ELF-1 (cell line): ENCODE measurements around the gene GPR61.

Experiments used
- DNase-seq: peaks from one replicate; pipeline ENCODE4 v3.0.0-alpha.2; 2016; ENCODE audit warnings: low read depth, low spot score

The GPR61 gene

DNA sequence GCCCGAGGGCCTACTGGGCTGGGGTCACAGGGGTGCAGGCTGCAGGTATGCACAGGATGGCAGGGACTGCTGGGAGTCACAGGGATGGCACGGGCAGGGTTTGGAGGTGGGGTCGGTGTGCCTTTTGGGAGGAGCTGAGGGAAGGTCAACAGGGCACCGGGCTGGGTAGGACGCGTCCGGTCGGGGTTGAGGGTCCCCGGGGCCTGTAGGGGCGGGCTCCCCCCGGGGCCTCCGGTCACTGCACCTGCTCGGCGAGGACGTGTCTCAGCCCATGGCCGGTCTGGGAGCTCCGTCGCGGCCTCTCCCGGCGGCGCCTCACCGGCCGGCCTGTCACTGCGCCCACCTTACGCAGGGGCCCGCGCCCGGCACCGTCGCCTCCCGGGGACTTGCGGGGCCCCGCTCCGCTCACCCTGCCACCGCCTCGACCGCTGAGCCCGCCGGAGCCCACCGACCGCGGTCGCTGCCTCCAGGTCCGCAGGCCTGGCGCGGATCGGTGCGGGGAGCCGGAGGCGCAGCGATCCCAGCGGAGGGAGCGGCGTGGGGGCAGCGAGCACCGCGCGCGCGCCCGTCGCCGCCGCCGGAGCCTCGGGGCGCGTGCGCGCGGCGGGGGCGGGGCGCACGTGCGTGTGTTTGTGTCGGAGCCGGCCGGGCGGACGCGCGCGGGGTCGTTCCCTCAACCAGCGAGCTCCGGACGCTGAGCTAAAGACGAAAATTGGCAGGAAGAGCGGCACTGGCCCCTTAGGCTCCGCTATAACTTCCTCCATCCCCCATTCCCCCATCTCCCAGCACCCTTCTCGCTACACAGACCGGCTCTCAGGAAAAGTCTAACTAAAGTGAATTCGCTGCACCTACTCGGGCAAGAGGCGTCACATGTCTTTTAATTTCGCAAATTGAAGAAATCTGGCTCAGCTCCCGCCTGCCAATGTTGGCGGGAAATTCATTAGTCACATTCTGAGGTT lies 30.2 kb upstream of the GPR61 start, which contains the start of gene AMIGO1:
Gene AMIGO1 (minus strand): TSS at position 552 of the 959 bp plus-strand sequence. CDS start 815 bp downstream, outside the sequence.
- peak; percentile 57 for DNase-seq

DNA sequence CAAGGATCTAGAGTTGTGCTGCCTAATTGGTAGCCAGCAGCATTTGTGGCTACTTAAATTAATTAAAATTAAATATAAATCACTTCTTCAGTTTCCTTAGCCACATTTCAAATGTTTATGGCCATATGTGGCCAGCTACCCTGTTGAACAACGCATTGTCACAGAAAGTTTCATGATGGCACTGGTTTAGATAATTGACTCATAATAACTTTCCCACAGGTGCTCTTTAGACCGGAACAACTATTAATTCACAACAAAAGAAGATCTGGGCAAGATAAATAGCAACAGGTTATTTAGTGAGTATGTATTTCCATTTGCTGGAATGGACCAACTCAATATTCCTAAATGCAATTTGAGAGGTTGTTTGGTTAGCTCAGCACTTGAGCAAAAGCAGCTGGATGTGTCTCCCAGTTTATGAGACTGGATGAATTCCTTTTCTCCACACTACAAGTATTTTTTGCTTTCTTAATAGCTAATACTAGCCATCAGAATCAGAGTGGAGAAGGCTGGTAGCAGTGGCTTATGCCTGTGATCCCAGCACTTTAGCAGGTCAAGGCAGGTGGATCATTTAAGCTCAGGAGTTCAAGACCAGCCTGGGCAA lies 26.5 kb upstream of the GPR61 start:
- no peak for DNase-seq

DNA sequence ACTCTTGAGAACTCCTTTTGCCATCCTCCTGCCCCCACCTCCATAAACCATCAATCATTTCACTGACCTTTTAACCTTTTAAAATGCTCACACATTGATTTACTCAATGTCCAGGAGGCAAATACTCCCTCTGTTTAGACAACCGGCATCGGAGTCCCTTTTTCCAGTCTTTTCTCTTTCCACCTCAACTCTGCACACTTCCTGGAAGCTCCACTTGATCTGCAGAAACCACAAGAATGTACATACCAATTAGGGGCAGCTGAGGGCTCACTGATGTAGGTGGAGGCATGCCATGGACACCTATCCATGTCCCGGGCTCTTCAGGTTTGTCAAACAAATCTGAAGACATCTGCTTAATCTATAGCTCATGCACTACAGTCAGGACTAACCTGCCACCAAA lies 24.8 kb upstream of the GPR61 start:
- DNase-seq = no peak

DNA sequence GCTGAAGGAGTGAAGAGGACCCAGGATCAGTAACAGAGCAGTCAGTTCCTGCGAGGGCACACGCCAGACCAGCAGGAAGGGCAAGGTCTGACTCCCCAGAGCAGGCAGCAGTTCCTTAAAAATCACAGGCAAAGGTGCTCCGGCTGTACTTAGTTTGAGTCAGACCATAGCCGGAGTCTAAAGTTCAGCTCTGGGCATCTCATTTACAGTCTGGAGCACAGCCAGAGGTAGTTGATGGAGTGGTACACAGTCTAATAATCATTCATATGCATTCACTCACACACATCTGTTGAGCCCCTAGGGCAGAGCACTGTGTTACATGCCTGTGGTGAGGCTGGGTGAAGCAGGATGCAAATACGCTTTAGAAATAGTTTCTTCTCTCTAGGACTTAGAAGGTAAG lies 22.8 kb upstream of the GPR61 start:
- DNase-seq = no peak

DNA sequence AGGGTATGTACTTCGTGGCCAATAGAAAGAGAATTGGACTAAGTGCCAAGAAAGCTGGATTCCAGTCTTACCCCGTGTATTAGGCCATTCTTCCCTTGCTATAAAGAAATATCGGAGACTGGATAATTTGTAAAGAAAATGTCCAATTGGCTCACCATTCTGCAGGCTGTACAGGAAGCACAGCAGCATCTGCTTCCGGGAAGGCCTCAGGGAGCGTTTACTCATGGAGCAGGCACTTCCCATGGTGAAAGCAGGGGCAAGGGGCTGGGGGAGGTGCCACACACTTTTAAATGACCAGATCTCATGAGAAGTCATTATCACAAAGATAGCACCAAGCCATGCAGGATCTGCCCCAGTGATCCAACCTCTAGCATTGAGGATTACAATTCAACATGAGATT lies 22.3 kb upstream of the GPR61 start:
- no peak for DNase-seq

DNA sequence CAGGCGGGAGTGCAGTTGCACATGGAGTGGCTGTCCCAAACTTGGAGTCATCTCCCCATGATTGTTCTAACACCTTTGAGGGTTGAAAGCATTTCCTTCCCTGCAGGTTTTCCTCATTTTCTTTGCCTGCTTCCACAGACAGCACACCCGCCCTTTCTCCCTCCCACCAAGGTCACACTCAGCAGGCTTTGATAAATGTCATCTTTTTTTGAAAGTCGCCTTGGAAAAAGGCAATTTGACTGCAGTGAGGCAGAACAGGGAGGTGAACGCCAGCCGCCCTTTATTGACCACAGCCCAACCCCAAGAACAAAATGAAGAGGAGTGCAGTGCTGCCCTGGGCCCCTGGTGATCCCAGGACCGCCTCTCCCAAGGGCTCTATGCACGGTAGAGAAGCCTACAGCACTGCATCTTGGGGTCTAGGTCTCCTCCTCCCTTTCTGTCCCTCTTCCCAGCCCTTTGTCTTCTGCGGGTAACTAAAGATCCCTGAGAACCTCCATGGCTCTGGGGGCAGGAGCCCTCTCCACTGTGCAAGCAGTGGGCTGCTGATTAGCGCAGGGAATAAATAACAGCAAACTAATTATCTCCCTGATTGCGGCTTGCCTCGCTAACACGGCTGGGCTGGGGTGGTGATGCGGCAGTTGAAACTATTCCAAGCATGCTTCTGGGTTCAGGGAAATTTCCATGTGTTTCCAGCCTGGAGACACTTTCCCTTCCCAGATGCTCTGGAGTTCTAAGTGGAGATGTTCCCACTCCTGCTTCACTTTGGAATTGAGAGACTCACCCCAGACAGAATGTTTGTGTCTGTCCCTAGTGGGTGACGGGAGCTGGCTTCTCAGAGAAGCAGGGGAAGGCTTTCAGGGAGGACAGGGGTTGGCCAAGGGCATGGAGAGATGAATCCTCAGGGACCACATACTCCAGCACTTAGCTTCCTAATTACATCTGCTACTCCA lies 18.4 kb upstream of the GPR61 start:
- DNase-seq = no peak

DNA sequence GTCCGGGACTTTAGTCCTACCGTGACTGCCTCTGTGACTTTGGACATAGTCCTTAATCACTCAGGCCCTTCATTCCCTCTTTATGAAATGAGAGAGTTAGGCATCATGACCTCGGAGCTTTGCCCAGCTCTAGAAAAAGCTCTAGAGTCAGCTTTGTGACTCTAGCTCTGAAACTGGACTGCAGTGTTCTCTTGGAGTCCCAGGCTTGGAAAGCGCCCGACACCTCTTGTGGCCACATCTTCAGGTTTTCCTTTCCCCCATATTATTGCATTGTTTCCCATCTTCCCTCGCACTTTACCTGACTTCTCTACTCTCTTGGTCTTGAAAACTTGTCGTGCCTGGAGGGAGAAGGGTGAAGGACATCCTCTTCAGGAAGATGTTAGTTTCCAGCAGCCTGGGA lies 17.6 kb upstream of the GPR61 start:
- no peak for DNase-seq

DNA sequence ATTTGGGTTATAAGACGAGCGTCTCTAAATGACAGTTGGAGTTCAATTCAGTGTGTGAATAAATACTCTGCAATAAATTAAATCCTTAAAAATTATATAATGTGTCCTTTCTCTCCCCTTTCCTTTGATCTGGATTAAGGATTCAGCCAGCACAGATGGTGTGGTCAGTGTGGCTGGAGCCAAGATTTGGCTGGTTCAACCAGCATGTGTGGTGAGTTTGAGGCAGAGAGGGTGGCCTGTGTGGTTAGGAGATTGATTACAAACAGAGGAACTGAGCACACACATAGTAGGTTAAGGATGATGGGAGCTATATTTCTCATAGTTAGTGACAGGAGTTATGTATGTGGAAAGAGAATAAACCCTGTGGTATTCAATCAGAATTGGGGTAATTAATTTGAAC lies 16.0 kb upstream of the GPR61 start:
- no peak for DNase-seq

DNA sequence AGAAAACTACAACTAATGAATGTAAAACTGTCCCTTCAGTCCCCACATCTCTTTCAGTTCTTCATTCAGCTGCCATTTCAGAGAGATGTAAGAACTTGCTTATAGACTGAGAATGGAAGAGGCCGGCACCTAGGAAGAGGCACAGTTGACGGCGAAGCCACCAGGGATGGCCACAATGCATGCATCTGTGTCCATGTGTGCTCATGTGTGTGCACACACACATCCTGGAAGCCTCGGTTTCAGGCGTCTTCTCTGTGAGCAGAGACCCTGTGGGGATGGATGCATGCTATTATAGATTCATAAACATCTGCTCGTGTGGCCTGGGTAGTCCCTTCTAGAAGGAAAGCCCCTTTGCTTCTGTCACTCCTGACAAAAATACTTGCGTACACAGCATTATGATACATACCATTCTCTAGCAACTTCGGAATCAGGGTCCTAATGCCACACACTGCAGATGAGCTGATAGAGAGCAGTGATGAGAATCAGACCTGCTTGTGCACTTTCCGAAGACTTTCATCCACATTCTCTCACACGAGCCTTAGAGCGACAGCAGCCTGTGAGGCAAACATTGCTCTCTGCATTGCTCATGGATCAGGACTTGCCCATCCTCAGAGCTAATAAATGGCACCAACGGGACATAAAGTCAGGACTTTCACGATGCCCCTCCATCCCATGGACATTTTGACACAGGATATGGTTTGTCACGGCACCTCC lies 12.4 kb upstream of the GPR61 start:
- no peak for DNase-seq

DNA sequence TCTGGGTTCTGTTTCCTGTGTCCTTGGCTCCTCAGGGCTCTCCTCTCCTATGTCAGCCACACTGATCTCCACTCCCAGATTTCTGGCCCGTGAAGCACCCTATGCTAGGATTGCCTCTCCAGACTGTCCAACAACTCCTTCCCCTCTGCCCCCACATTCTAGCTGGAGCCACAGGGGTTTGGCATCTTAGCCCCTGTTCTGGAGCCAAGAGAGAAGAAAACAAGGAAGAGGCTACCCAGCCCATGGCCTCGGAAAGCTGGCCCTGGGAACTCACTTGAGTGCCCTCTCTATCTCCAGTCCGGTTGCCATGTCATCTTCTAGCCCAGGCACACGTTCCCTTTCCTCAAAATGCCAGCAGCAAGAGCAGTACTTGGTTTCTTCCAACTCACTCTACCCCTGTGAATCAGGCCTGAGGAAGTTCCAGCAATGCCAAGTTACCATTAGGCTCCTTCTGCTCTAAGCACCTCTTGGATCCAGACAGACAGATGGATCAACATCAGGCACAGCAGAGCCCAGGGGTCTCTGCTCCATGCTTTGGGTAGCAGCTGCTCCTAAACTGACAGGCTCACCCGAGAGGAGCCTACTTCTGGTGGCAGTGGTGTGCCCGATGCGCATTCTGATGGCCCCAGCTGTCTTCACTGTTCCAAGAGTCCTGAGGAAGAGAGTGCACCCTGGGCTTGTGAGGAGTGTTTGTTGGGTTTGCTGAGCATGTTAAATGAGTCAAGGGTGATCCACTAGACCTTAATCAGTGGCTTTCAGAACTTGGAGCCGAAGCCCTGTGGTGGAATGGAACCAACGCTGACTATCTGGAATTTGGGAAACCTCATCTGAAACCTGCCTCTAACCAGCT lies 11.6 kb upstream of the GPR61 start:
- DNase-seq = no peak

DNA sequence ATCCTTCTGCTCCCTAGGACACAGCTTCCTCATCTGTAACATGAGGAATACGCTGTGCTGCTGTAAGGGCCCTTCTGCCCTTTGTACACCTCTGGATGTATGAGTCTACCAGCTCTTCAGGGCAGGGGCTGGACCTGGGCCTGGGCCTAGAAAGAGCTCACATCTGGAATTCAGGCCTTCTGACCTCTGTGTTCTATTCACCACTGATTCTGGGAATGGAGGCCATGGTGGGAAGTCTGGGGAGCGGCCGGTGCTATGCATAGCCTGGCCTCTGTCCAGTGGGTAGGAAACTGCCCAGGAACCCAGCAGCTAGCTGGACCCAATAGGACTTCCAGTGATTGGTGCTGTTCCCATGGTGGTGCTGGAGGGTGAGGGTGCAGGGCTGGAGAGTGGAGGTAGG lies 11.0 kb upstream of the GPR61 start:
- no peak for DNase-seq

DNA sequence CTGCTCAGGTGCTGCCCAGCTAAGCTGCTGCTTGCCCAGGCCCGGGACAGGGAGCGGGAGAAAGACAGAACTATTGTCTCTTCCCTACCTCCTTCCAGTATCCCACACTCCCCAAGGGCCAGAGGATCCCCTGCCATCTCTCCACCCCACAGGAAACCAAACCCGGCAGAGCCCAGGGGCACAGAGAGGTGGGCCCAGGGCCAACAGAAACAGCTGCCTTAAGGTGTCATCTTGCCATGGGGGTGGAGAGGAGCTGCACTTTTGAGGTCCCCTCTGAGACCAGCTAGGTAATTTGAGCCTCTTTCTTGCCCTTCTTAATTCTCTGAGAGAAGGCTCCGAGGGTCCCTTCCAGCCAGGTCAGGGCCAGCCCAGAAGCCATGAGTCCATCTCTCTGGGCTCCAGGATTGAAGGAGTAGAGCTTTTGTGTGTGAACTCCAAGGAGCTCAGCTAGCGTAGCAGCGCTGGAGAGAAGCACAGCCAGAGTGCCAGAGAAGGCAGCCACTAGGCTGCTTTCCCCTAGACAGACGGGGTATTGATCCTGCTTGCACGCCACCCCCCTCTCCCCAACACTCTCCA lies 9.7 kb upstream of the GPR61 start:
- no peak for DNase-seq

DNA sequence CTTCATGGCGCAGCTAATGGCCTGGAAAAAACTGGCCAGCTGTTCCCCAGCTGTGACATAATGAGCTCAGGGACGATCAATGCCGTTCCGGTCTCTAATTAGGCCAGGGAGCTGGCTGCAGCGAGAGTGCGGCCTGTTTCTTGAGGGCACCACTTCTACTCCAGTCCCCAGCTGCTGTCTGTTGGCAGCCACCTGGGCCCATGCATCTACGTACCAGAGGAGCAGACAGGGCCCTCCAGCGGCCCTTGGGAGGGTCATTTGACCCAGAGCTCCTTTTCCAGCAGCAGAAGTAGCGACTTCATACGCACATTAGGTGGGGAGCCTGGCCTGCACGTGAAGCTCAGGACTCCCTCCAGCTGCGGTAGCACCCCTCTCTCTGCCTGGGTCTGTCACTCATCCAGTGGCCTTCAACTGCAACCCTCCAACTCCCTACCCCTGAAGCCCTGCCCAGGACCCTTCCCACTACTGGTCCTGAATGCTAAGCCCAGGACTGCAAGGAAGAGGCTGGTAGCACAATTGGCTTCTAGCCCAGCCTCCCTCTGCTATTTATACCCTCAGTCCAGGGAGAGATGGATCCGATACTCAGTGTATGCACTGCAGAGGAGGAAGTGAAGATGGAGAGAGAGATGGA lies 9.1 kb upstream of the GPR61 start:
- no peak for DNase-seq

DNA sequence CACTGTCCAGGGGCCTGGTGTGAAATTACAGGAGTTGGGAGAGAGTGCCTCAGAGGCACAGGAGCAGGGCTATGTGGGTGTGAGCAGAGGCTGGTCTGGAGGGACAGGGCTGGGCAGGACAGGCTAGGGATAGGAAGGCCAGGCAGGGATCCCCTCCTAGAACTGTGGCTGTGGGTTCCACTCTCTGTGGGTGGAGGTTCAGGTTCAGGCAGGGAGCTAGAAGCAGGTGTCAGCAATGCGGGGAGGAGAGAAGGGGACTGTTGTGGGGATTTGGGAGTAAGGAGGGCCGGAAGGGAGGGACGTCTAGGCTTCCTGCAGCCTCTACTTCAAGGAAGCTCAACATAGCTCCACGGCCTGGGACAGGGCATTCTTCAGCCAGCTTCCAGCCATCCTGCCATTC lies 8.3 kb upstream of the GPR61 start:
- no peak for DNase-seq

DNA sequence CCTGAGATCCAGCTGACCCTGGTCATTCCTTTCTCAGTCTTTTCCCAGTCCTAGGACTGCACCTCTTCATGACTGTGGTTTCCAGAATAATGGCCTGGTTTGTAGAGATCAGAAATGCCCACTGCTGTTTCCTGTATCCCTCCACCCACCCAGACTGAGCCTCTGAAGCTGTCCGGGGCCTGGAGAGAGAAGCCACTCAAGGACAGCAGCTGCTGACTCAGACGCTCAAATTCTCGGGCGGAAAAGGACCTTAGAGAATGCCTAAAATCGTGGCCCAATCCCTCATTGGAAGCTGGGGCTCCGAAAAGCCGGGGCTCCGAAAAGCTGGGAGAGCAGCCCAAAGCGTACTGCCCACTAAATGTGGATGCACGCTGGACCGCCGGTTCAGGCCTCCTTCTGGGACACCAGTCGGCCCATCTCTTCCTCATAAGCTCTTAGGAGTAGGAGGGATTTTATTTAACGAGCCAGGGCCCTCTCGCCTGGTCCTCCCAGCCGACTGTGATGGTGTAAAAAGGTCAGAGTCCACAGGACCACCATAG lies 7.8 kb upstream of the GPR61 start:
- DNase-seq = no peak

DNA sequence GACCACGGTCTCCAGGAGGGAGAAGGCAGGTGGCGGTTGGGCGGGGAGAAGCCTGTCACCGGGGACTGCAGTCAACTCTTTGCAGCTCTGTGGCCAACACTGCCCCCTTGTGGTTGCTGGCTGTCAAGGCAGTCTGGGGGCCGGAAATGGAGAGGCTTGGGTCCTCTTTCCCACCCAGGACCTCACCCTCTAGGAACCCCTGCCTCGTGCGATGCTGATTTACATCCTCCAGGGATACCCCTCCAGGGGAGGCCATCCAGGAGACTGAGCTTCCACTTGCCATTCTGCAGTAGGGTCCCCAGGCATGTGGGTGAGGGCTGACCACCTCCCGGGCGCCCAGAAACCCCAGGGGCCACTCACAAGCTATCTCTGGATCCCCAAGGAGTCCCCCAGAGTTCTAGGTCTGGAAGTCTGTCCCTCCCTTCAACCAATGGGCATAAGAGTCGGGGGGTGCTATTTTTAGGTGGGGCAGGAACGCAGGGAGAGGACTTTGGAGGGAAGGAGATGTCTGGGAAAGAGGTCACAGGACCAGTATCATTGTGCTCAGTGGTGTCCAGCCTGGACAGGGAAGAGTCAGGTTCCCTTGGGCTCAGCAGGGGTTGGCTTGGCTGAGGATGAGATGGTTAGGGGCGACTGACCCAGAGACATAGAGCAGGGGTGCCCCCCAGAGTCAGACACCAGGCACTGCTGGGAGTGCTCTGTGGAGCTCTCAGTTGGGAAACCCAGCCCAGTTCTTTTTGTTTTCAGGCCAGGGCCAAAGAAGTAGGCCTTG lies 7.1 kb upstream of the GPR61 start:
- peak; percentile 91 for DNase-seq

DNA sequence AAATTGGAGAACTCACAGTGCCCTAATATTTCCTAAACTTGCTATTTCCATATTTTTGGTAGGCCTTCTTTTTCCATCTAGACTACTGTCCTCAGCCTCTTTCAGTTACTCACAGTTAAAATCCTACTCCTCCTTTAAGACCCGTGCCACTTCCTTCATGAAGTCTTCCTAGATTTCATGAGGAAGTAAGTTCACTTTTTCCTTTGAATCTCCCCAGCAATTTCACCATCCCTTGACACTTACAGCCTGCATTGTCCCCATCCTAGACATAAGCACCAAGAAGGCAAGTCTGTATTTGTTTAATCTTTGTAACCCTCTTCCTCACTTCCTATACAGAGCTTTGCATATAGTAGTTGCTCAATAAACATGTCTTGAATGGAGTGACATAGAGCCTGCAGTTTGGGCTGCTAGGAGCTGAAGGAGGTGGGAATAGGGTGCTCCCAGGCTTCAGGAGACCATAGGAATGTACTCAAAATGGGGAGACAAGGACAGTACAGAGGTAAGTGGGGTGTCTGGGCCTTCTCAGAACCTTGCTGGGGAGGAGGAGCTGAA lies 5.3 kb upstream of the GPR61 start:
- no peak for DNase-seq

DNA sequence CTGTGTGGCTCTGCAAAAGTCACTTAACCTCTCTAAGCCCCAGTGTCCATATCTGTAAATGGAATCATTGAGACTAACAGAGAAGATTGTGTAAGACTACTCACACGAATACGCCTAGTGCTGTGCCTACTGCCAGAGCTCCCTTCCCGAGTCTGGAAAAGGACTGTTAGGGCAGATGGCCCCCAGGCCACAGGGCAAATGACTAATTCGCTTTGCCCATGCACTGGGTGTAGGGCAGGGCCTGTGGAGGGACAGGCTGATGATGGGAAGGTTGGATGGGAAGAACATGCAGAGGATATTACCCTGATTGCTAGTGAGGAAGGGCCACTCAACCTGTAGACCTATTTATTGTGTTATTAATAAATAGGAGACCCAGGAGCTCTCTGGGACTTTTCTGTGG lies 4.2 kb upstream of the GPR61 start:
- no peak for DNase-seq
